Measurements from ENCODE around the gene SAXO1. TPM values are rescaled to one million over a fixed set of nuclear protein-coding genes. Genes with fewer than 3 reads are reported as not detected.

The SAXO1 gene
- polyA plus RNA-seq, 1 donor: 0.11 TPM

DNA sequence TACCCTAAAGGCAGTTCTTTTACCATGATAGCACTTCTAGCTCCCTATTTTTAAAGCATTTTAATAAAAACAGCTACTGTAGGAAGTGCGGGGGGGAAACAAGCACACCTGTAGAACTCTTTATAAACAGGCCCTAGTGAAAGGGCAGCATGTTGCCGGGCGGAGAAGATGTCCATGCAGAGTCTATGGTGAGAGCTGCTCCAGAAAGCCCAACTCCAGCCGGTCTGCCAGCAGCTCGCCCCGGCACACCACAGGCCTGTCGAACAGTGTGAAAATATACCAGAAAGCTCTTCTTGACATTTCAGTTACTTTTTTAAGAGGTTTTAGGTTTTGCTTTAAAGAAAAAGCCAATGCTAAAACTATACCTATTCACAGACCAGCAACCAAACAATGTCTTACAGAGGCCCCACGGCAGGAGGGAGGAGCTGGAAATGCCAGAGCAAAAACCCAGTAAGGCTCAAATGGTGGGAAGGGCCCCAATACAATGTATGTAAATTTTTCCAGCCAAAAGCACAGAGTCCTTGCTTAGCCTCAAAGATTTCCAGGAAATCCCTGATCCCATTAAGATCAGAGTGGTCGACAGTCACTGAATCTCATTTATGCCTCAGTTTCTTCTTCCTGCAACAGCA is 121.2 kb downstream of the SAXO1 start:
- no peak for DNase-seq (ENCODE audit: low read depth)

DNA sequence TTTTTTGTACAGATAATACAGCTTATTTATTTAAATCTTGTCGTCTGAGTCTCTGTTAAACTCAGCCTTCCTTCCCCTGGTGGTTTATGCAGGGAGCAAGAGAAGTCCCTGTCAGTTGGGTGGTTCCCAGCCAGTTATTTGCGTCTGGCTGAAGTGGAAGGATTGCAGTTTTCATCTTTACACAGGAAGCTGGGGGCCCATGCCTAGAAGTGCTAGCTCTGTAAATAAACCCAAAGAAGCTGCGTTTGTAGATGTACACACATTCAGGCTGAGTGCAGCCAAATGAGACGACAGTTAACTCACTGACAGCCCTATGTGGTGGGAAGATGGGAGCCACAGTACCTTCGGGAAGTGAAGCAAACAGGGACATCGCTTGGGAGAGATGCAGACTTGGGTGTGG is 122.1 kb downstream of the SAXO1 start:
- DNase-seq (ENCODE audit: low read depth): no peak

- DNase-seq (ENCODE audit: low read depth): no peak
Observed at GRCh38 chr9:18910435-18910834, 122.6 kb downstream of the SAXO1 start.

DNA sequence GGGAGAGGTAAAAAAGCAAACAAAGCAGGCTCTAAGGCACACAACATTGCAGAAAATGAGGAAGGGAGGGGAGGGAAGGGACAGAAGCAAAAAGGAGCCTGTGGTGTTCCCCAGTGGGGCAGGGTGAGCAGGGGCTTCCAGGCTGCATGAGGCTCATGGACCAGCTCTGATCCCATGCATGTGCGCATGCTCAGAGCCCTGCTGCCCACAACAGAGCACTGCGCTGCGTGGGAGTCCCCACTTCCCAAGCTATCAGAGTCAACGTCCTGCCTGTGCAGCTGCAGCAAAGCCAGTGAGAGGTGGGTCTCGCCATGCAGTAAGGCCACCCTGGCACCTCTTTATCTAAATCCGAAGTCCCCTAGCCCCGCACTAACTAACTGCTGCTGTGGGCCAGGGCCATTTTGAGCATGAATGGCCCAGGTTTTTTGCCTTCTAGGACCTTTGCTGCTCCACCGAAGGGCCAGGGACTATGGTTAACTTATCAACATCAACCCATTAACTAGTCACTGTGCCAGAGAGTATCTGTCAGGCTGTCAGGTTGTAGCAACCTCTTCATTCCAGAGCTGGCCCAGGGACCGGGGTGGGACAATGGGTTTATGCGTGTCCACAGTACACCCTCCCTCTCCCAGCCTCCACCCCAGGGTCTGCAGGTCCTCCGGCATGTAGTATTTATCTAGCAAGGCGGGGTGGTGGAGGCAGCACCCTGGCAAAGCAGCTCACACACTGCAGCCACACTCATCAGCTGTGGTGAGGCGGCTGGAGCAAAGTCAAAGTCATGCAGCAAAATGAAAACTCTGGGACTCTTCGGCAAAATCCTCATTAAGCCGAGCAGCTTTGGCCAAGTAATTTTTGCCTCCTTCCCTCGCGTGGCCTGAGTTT is 123.6 kb downstream of the SAXO1 start:
- DNase-seq (ENCODE audit: low read depth): no peak

DNA sequence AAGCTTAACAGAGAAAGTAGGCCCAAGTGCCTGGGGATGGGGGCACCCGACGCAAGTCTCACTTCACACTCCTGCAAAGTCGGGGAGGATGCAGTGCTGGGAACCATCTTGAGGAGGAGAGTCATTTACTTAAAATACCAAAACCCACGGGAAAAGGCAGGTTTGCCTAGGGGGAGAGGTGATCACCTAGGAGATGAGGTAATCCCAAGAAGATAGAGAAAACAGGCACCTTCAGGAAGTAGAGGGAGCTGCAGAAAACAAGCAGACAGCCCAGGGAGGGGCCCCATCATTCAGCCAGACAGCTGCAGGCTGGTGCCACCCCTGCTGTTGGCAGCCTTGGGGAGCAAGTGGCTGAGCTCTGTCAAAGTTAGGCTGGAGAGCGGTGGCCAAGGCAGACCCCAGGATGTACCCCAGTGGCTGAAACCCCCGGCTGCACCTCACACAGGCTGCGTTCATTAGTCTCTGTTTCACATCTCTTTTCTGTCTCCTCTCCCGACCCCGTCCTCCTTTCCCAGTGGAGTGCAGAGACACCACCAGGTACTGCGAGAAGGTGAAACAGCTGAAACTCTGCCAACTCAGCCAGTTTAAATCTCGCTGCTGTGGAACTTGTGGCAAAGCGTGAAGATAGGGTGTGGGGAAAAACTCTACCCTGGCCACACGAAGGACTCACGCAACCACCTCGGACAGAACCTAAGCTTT is 124.9 kb downstream of the SAXO1 start:
- no peak for DNase-seq (ENCODE audit: low read depth)

GRCh38 chr9:18906656-18907395 is 126.2 kb downstream of the SAXO1 start:
- DNase-seq (ENCODE audit: low read depth): no peak

DNA sequence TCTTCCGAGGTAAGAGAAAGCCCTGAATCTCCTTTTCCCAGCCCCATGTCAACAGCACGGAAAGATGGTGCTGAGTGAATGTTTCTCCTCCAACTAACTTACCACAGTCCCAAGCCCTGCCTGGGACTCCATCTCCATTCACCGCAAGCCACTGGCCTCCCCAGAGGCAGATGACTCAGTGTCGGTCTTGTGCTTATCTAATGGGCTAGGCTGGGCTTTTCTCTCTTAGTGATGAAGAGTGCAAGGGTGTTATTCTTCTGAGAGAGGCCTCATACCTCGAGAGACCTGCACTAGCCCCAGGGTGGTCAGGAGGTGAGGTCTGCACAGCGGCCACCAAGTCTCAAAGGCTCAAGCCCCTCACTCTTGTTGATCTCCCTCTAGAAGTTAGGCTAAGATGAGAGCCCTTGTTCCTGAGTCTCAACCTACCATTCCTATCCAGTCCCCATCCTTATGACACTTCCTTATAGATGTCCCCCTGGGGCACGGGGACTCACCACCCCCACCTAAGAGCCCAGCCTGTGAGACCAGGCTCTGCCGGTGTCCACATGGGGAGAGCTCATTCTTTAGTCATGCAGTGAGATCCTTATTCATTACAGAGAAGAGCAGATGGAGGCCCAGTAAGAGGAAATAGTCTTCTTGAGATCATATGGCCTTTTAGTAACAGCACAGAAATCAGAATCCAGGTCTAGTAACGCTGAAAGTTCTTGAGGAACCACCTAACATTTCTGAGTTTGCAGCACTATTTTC is 127.0 kb downstream of the SAXO1 start:
- DNase-seq (ENCODE audit: low read depth): no peak

- no peak for DNase-seq (ENCODE audit: low read depth)
Observed at GRCh38 chr9:18905028-18905882, 127.8 kb downstream of the SAXO1 start.

DNA sequence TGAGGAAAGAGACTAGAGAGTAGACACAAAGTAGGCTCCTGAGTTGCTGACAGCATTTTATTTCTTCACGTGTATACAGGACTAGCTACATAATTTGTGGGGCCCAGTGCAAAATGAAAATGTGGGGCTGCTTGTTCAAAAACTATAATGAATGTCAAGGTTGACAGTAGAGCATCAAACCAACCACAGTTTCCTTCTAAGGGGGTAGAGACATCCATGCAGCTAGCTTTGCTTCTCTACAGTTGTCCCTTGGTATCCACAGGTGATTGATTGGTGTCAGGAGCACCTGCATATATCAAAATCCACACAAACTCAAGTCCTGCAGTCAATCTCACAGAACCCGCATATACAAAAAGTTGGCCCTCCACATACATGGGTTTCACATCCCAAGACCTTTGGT is 129.6 kb downstream of the SAXO1 start:
- no peak for DNase-seq (ENCODE audit: low read depth)

DNA sequence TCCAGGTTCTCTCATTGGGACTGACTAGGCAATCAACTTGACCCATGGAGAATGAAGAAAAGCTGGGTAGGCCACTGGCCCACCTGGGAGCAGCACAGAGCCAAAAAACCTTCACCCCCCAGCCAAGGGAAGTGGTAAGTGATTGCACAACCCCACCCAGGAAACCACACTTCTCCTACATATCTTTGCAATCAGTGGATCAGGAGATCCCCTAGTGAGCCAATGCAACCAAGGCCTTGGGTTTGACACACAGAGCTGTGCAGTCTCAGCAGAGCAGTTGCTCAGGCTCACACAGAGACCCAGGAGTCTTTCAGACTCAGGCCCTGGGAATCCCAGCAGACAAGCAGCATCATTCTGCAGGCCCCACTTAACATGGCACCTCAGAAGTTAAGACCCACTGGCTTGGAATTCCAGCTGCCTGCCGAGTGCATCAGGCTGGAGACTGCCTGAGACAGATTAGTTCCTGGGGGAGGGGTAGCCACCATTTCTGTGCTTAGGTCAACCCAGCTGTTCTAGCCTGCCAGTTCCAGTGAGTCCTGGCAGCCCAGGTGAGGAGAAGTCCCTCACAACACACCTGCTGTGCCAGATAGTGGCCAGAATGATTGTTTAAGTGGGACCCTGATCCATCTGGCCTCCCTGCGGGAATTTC is 136.4 kb downstream of the SAXO1 start:
- DNase-seq (ENCODE audit: low read depth): no peak

- no peak for DNase-seq (ENCODE audit: low read depth)
Observed at GRCh38 chr9:18896004-18896403, 137.0 kb downstream of the SAXO1 start.

DNA sequence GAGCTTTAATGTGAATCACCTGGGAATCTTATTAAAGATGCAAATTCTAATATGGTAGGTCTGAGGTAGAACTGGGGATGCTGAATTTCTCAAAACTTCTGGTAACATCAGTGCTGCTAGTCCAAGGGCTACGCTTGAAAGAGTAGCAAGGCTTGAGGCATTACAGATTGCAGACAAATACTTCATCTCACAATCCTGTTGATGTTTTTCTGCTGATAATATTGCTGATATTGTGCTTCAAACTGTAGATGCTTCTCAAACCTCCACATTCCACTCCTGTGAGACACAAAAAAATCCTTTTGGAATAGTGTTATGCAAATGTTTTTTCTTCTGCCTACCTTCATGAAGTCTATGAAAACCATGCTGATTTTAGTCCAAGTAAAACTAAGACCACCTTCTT is 139.5 kb downstream of the SAXO1 start:
- no peak for DNase-seq (ENCODE audit: low read depth)

GRCh38 chr9:18893046-18893445 is 140.0 kb downstream of the SAXO1 start:
- no peak for DNase-seq (ENCODE audit: low read depth)

- DNase-seq (ENCODE audit: low read depth): no peak
Observed at GRCh38 chr9:18891946-18892670, 140.9 kb downstream of the SAXO1 start.

GRCh38 chr9:18890372-18890771 is 142.6 kb downstream of the SAXO1 start:
- DNase-seq (ENCODE audit: low read depth): no peak

- DNase-seq (ENCODE audit: low read depth): no peak
Observed at GRCh38 chr9:18889550-18889949, 143.5 kb downstream of the SAXO1 start.

GRCh38 chr9:18888290-18888689 is 144.7 kb downstream of the SAXO1 start:
- DNase-seq (ENCODE audit: low read depth): no peak

DNA sequence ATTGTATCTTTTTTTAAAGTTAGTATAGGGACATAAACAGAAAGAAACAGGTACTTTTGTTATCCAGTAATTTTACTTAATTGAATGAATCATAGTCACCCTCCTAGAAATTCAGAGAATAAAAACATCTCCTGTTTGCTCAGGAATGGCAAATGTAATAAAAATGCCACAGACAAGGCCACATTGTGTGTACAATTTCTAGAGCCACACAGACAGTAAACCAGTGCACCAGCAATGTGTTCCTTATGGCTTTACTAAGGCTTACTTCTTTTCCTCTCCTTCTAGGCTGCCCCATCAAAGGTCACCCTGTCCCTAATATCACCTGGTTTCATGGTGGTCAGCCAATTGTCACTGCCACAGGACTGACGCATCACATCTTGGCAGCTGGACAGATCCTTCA is 145.5 kb downstream of the SAXO1 start:
- DNase-seq (ENCODE audit: low read depth): no peak

- no peak for DNase-seq (ENCODE audit: low read depth)
Observed at GRCh38 chr9:18881758-18882157, 151.3 kb downstream of the SAXO1 start.

All from forelimb muscle (tissue), 1 donor.